GM12878 (cell line): ENCODE data around the gene TATDN3. TPM values are rescaled to one million over a fixed set of nuclear protein-coding genes. Genes with fewer than 3 reads are reported as not detected.

ENCODE experiments used
- BRCA1 ChIP-seq: IDR thresholded peaks from 2 replicates; pipeline ENCODE4 v1.6.1; 2011; ENCODE audit warnings: low read depth, low read length, improper control_type of control experiment
- CBX5 ChIP-seq: sonication (generic); IDR thresholded peaks from 2 replicates; pipeline ENCODE4 v1.6.1; 2016; ENCODE audit warnings: low read depth, moderate library complexity, mild to moderate bottlenecking, inconsistent platforms
- HDAC2 ChIP-seq: fragments of 200-600 bp; sonication (generic); IDR thresholded peaks from 2 replicates; pipeline ENCODE4 v1.6.1; 2017
- HDGF ChIP-seq: fragments of 450-650 bp; IDR thresholded peaks from 2 replicates; pipeline ENCODE4 v1.6.1; 2016; ENCODE audit warnings: antibody characterized with exemption
- MEF2B ChIP-seq: fragments of 450-650 bp; IDR thresholded peaks from 2 replicates; pipeline ENCODE4 v1.6.1; 2018; ENCODE audit warnings: mild to moderate bottlenecking, moderate library complexity; ENCODE audit not compliant: partially characterized antibody, poor library complexity, severe bottlenecking
- RAD21 ChIP-seq: IDR thresholded peaks from 2 replicates; pipeline ENCODE4 v1.6.1; 2011; ENCODE audit warnings: mild to moderate bottlenecking, low read depth, low read length, moderate library complexity; ENCODE audit not compliant: insufficient read depth
- RB1 ChIP-seq: fragments of 450-650 bp; formaldehyde crosslinking; IDR thresholded peaks from 2 replicates; pipeline ENCODE4 v1.6.1; 2017; ENCODE audit warnings: mild to moderate bottlenecking, borderline replicate concordance
- SIN3A ChIP-seq: IDR thresholded peaks from 2 replicates; pipeline ENCODE4 v1.6.1; 2012; ENCODE audit warnings: low read depth, low read length, improper control_type of control experiment
- SREBF1 ChIP-seq: IDR thresholded peaks from 2 replicates; pipeline ENCODE4 v1.6.1; 2012; ENCODE audit warnings: mild to moderate bottlenecking, low read length
- SRF ChIP-seq, 2 experiments: IDR thresholded peaks; 2 replicates each; pipeline ENCODE4 v1.6.1; 2011; ENCODE audit warnings: low read depth in 2 of 2, low read length in 2 of 2, mild to moderate bottlenecking in 1 of 2, moderate library complexity in 1 of 2
- TBL1XR1 ChIP-seq: IDR thresholded peaks from 2 replicates; pipeline ENCODE4 v1.6.1; 2012; ENCODE audit warnings: low read depth, low read length, improper control_type of control experiment
- ZNF24 ChIP-seq: fragments of 450-650 bp; IDR thresholded peaks from 2 replicates; pipeline ENCODE4 v1.6.1; 2017; ENCODE audit warnings: antibody characterized with exemption, mild to moderate bottlenecking
- ZNF384 ChIP-seq: IDR thresholded peaks from 2 replicates; pipeline ENCODE4 v1.6.1; 2012; ENCODE audit warnings: low read depth, mild to moderate bottlenecking, low read length, improper control_type of control experiment, borderline replicate concordance
- polyA plus RNA-seq, 11 experiments: library from polyadenylated mRNA; depleted of rRNA in 4 of 11; unstranded in 6 of 11; stranded (reverse) in 5 of 11; fragments of >200 nt; fragmentation: Nextera tagmentation in 4 of 11; fragmentation: Illumina TruSeq in 1 of 11; extraction: Ambion mirVana in 4 of 11; extraction: Trizol in 1 of 11; gene quantifications; 1 replicate in 1 of 11; 2 replicates in 10 of 11; pipeline versions ENCODE4 v1.2.1 to v1.2.3, GENCODE V29; 2011 to 2016; ENCODE audit warnings: inconsistent platforms in 2 of 11, missing spikeins in 2 of 11, low read depth in 1 of 11
- total RNA-seq, 4 experiments: library from RNA; depleted of rRNA in 3 of 4; stranded (reverse); fragments of >200 nt in 3 of 4; fragmentation: Illumina TruSeq in 1 of 4; extraction: Trizol in 1 of 4; gene quantifications; 2 replicates each; pipeline versions ENCODE4 v1.2.1 to v1.2.3, GENCODE V29; 2013 to 2021
- TF ChIP-seq, protein P1 (sequence below): IDR thresholded peaks from 2 replicates; pipeline ENCODE4 v1.6.1; 2011; ENCODE audit warnings: low read depth, mild to moderate bottlenecking, low read length, moderate library complexity, borderline replicate concordance; ENCODE audit errors: extremely low read depth
- TF ChIP-seq, protein P2 (sequence below): fragments of 450-650 bp; IDR thresholded peaks from 2 replicates; pipeline ENCODE4 v1.6.1; 2016; ENCODE audit warnings: mild to moderate bottlenecking, moderate library complexity, borderline replicate concordance
- TF ChIP-seq, protein P3 (sequence below): fragments of 450-650 bp; formaldehyde crosslinking; IDR thresholded peaks from 2 replicates; pipeline ENCODE4 v1.4.0; 2022; ENCODE audit warnings: mild to moderate bottlenecking, moderate library complexity
- TF ChIP-seq, protein P4 (sequence below), 3 experiments: IDR thresholded peaks in 2 of 3; conservative IDR thresholded peaks in 1 of 3; 2 replicates each; pipeline ENCODE4 v1.5.1; 2011; ENCODE audit warnings: low read depth in 3 of 3, low read length in 3 of 3, mild to moderate bottlenecking in 3 of 3, control low read depth in 2 of 3, moderate library complexity in 2 of 3, inconsistent platforms in 1 of 3, mixed read lengths in 1 of 3; ENCODE audit not compliant: control insufficient read depth in 2 of 3, insufficient read depth in 1 of 3; ENCODE audit errors: extremely low read depth in 1 of 3

TATDN3 gene
- total and polyA plus RNA-seq, 10 of the 15 experiments (the other 5 are each of a cell fraction or from before 2014, with no cell fraction given), result 15.5 to 40.0 (median 22.7) TPM

DNA sequence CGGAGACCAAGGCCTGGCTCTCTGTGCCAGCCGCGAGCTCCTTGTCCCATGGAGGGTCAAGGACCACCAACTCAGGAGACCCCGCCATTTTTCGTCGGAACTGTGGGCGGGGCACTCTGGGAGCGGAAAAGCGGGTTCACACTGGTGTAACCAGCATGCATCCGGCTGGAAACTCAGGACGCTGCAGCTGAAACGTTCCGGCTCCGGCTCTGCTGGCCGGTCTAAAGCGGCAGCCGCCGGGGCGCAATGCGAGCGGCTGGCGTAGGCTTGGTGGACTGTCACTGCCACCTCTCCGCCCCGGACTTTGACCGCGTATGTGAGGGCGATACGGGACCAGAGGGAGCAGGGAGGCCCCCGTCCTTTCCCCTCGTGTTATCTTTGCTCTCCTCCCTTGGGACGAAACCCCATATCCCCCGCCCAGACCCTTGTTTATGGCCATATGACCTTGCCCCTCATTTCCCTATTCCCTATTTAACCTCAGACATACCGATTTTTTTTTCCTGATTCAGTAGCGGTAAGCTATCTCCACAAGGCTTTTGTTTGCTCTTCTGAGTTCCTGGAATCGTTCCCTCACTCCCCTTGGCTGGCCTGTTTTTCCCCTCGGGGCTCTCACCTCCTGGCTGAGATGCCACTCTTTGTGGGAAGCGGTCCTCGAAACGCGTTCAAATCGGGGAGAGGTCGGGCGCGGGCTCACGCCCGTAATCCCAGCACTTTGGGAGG, at the start of gene TATDN3, which contains the start of gene NSL1 (continued):
- TF ChIP-seq ZNF384 (no peak; the same call in 1 of the 2 replicates), HDGF (0 out of 2 replicates have a peak, but pooled peaks have one; percentile 5), MEF2B (peak; percentile 87), SRF (IDR thresholded peaks at IDR 0.05; ENCODE audit: low read depth in 2 of 2, low read length in 2 of 2) (peak in 1 of 2 experiments; percentile 83; a peak in 1 of 4 replicates), SREBF1 (no peak), ZNF24 (peak; percentile 75; the same call in 1 of the 2 replicates), CBX5 (peak; percentile 97), RB1 (peak; percentile 98; the same call in 1 of the 2 replicates), SIN3A (peak; percentile 87; the same call in 1 of the 2 replicates), RAD21 (no peak), BRCA1 (no peak), TBL1XR1 (0 out of 2 replicates have a peak, but pooled peaks have one; percentile 11), HDAC2 (no peak)
- TF ChIP-seq, protein P1, sequence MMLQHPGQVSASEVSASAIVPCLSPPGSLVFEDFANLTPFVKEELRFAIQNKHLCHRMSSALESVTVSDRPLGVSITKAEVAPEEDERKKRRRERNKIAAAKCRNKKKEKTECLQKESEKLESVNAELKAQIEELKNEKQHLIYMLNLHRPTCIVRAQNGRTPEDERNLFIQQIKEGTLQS, result no peak
- TF ChIP-seq, protein P2, sequence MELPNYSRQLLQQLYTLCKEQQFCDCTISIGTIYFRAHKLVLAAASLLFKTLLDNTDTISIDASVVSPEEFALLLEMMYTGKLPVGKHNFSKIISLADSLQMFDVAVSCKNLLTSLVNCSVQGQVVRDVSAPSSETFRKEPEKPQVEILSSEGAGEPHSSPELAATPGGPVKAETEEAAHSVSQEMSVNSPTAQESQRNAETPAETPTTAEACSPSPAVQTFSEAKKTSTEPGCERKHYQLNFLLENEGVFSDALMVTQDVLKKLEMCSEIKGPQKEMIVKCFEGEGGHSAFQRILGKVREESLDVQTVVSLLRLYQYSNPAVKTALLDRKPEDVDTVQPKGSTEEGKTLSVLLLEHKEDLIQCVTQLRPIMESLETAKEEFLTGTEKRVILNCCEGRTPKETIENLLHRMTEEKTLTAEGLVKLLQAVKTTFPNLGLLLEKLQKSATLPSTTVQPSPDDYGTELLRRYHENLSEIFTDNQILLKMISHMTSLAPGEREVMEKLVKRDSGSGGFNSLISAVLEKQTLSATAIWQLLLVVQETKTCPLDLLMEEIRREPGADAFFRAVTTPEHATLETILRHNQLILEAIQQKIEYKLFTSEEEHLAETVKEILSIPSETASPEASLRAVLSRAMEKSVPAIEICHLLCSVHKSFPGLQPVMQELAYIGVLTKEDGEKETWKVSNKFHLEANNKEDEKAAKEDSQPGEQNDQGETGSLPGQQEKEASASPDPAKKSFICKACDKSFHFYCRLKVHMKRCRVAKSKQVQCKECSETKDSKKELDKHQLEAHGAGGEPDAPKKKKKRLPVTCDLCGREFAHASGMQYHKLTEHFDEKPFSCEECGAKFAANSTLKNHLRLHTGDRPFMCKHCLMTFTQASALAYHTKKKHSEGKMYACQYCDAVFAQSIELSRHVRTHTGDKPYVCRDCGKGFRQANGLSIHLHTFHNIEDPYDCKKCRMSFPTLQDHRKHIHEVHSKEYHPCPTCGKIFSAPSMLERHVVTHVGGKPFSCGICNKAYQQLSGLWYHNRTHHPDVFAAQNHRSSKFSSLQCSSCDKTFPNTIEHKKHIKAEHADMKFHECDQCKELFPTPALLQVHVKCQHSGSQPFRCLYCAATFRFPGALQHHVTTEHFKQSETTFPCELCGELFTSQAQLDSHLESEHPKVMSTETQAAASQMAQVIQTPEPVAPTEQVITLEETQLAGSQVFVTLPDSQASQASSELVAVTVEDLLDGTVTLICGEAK, result peak; percentile 98
- TF ChIP-seq, protein P3, sequence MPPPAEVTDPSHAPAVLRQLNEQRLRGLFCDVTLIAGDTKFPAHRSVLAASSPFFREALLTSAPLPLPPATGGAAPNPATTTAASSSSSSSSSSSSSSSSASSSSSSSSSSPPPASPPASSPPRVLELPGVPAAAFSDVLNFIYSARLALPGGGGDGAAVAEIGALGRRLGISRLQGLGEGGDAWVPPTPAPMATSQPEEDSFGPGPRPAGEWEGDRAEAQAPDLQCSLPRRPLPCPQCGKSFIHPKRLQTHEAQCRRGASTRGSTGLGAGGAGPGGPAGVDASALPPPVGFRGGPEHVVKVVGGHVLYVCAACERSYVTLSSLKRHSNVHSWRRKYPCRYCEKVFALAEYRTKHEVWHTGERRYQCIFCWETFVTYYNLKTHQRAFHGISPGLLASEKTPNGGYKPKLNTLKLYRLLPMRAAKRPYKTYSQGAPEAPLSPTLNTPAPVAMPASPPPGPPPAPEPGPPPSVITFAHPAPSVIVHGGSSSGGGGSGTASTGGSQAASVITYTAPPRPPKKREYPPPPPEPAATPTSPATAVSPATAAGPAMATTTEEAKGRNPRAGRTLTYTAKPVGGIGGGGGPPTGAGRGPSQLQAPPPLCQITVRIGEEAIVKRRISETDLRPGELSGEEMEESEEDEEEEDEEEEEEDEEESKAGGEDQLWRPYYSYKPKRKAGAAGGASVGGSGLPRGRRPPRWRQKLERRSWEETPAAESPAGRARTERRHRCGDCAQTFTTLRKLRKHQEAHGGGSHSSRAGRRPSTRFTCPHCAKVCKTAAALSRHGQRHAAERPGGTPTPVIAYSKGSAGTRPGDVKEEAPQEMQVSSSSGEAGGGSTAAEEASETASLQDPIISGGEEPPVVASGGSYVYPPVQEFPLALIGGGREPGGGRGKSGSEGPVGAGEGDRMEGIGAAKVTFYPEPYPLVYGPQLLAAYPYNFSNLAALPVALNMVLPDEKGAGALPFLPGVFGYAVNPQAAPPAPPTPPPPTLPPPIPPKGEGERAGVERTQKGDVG, result no peak
- TF ChIP-seq, protein P4, sequence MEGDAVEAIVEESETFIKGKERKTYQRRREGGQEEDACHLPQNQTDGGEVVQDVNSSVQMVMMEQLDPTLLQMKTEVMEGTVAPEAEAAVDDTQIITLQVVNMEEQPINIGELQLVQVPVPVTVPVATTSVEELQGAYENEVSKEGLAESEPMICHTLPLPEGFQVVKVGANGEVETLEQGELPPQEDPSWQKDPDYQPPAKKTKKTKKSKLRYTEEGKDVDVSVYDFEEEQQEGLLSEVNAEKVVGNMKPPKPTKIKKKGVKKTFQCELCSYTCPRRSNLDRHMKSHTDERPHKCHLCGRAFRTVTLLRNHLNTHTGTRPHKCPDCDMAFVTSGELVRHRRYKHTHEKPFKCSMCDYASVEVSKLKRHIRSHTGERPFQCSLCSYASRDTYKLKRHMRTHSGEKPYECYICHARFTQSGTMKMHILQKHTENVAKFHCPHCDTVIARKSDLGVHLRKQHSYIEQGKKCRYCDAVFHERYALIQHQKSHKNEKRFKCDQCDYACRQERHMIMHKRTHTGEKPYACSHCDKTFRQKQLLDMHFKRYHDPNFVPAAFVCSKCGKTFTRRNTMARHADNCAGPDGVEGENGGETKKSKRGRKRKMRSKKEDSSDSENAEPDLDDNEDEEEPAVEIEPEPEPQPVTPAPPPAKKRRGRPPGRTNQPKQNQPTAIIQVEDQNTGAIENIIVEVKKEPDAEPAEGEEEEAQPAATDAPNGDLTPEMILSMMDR (IDR thresholded peaks at IDR 0.05 in 2 of 3, conservative IDR thresholded peaks at IDR 0.05 in 1 of 3; ENCODE audit: control insufficient read depth in 2 of 3, extremely low read depth in 1 of 3, insufficient read depth in 1 of 3, low read depth in 3 of 3, low read length in 3 of 3), result no peak
